SK-N-SH (cell line): ENCODE results near the gene PRKACB. TPM values are rescaled to one million over a fixed set of nuclear protein-coding genes. Genes with fewer than 3 reads are reported as not detected.

Experiments
- CTCF ChIA-PET: fragments of 300-600, 350-600 bp; formaldehyde crosslinking; extraction: SDS; loops from one replicate; lab custom pipeline; 2021; lab: Yijun Ruan, JAX
- POLR2A ChIA-PET: fragments of 350-600 bp; sonication (Branson Sonifier 250); formaldehyde crosslinking; extraction: SDS; loops from one replicate; lab custom pipeline; 2020; ENCODE audit warnings: antibody characterized with exemption, inconsistent platforms; lab: Yijun Ruan, JAX
- DNase-seq: peaks from one replicate; pipeline ENCODE4 v3.0.0; 2012
- H2AFZ ChIP-seq: fragments of 200-600 bp; sonication (generic); 2 replicates; pipeline ENCODE4 v1.8.1; 2016; ENCODE audit warnings: antibody characterized with exemption, mild to moderate bottlenecking, low read depth
- H3F3A ChIP-seq: fragments of 200-600 bp; sonication (generic); replicated peaks from 2 replicates; pipeline ENCODE3; 2016; ENCODE audit warnings: antibody characterized with exemption, mild to moderate bottlenecking; ENCODE audit not compliant: insufficient read depth
- H3K27ac ChIP-seq, 2 experiments: fragments of 200-500 bp in 1 of 2; fragments of 200-600 bp in 1 of 2; sonication (Bioruptor generic) in 1 of 2; sonication (generic), shearing (Covaris generic) in 1 of 2; 2 replicates each; pipeline versions ENCODE4 v1.5.1 to v1.6.1; 2014 to 2016; ENCODE audit warnings: low read depth in 2 of 2, inconsistent platforms in 1 of 2, low read length in 1 of 2, mild to moderate bottlenecking in 1 of 2, mixed read lengths in 1 of 2
- H3K27me3 ChIP-seq: fragments of 200-600 bp; sonication (generic), shearing (Covaris generic); 2 replicates; pipeline ENCODE4 v1.6.1; 2016; ENCODE audit warnings: mixed run types; ENCODE audit not compliant: insufficient read depth
- H3K36me3 ChIP-seq, 2 experiments: fragments of 200-500 bp in 1 of 2; fragments of 200-600 bp in 1 of 2; sonication (Bioruptor generic) in 1 of 2; sonication (generic) in 1 of 2; replicated peaks in 1 of 2; 2 replicates each; pipeline versions ENCODE3 to v1.5.1; 2014 to 2016; ENCODE audit warnings: low read length in 1 of 2, mild to moderate bottlenecking in 1 of 2; ENCODE audit not compliant: insufficient read depth in 2 of 2, control insufficient read depth in 1 of 2
- H3K4me1 ChIP-seq, 2 experiments: fragments of 200-500 bp in 1 of 2; fragments of 200-600 bp in 1 of 2; sonication (Bioruptor generic) in 1 of 2; sonication (generic), shearing (Covaris generic) in 1 of 2; 2 replicates each; pipeline versions ENCODE4 v1.5.1 to v1.6.1; 2014 to 2016; ENCODE audit warnings: low read depth in 1 of 2, low read length in 1 of 2, mixed run types in 1 of 2; ENCODE audit not compliant: insufficient read depth in 2 of 2, control insufficient read depth in 1 of 2
- H3K4me2 ChIP-seq: fragments of 200-600 bp; sonication (generic), shearing (Covaris generic); 2 replicates; pipeline ENCODE4 v1.6.1; 2017; ENCODE audit warnings: mixed run types
- H3K4me3 ChIP-seq, 2 experiments: fragments of 200-500 bp in 1 of 2; fragments of 200-600 bp in 1 of 2; sonication (Bioruptor generic) in 1 of 2; sonication (generic), shearing (Covaris generic) in 1 of 2; 2 replicates each; pipeline versions ENCODE4 v1.5.1 to v1.8.1; 2014 to 2016; ENCODE audit warnings: low read depth in 2 of 2, inconsistent platforms in 1 of 2, low read length in 1 of 2, mild to moderate bottlenecking in 1 of 2, mixed read lengths in 1 of 2, moderate library complexity in 1 of 2
- H3K79me2 ChIP-seq: fragments of 200-600 bp; sonication (generic); 2 replicates; pipeline ENCODE4 v1.8.1; 2017; ENCODE audit warnings: mild to moderate bottlenecking; ENCODE audit not compliant: insufficient read depth
- H3K9ac ChIP-seq: fragments of 200-600 bp; sonication (generic); 2 replicates; pipeline ENCODE4 v1.6.1; 2017; ENCODE audit warnings: mixed run types
- H3K9me2 ChIP-seq: fragments of 200-600 bp; sonication (generic); 2 replicates; pipeline ENCODE4 v1.6.1; 2017; ENCODE audit warnings: mixed run types
- H3K9me3 ChIP-seq: fragments of 200-600 bp; sonication (generic); 2 replicates; pipeline ENCODE4 v1.6.1; 2017; ENCODE audit warnings: mixed run types, mild to moderate bottlenecking, moderate library complexity
- H4K20me1 ChIP-seq: fragments of 200-600 bp; sonication (generic); 2 replicates; pipeline ENCODE4 v1.6.1; 2017; ENCODE audit warnings: mild to moderate bottlenecking, mixed run types; ENCODE audit not compliant: insufficient read depth
- CHD2 ChIP-seq: fragments of 150-350 bp; IDR thresholded peaks from 2 replicates; pipeline ENCODE4 v1.6.1; 2018; ENCODE audit warnings: low read length; ENCODE audit not compliant: partially characterized antibody
- EZH2phosphoT487 ChIP-seq: fragments of 200-600 bp; sonication (generic); IDR thresholded peaks from 2 replicates; pipeline ENCODE4 v1.6.1; 2017; ENCODE audit warnings: low read depth, mixed run types, mild to moderate bottlenecking, antibody characterized with exemption, moderate library complexity, borderline replicate concordance
- FOSL2 ChIP-seq: IDR thresholded peaks from 2 replicates; pipeline ENCODE4 v1.4.0; 2012; ENCODE audit warnings: low read depth, mild to moderate bottlenecking, moderate library complexity, borderline replicate concordance
- FOXJ3 ChIP-seq: sonication (generic); formaldehyde crosslinking; IDR thresholded peaks from 2 replicates; pipeline ENCODE4 v1.5.1; 2020; ENCODE audit warnings: mild to moderate bottlenecking, missing genetic modification reagents
- GABPA ChIP-seq: IDR thresholded peaks from 2 replicates; pipeline ENCODE4 v1.4.0; 2012; ENCODE audit warnings: low read depth, mild to moderate bottlenecking
- MXI1 ChIP-seq: IDR thresholded peaks from 2 replicates; pipeline ENCODE4 v1.6.1; 2012; ENCODE audit warnings: mild to moderate bottlenecking, low read depth, low read length, improper control_type of control experiment
- POLR2AphosphoS5 ChIP-seq: IDR thresholded peaks from 2 replicates; pipeline ENCODE4 v1.6.1; 2012; ENCODE audit warnings: low read depth, low read length
- RAD21 ChIP-seq: IDR thresholded peaks from 2 replicates; pipeline ENCODE4 v1.6.1; 2012; ENCODE audit warnings: mild to moderate bottlenecking, low read length
- RXRA ChIP-seq: IDR thresholded peaks from 2 replicates; pipeline ENCODE4 v1.4.0; 2012; ENCODE audit warnings: low read depth, mild to moderate bottlenecking, borderline replicate concordance
- SIN3A ChIP-seq: IDR thresholded peaks from 2 replicates; pipeline ENCODE4 v1.6.1; 2012; ENCODE audit warnings: low read depth, mild to moderate bottlenecking, low read length, moderate library complexity, borderline replicate concordance
- SMC3 ChIP-seq: IDR thresholded peaks from 2 replicates; pipeline ENCODE4 v1.6.1; 2012; ENCODE audit warnings: low read depth, low read length, improper control_type of control experiment
- TAF1 ChIP-seq: IDR thresholded peaks from 2 replicates; pipeline ENCODE4 v1.6.1; 2012; ENCODE audit warnings: low read depth, mild to moderate bottlenecking, low read length, moderate library complexity, borderline replicate concordance
- TCF12 ChIP-seq: IDR thresholded peaks from 2 replicates; pipeline ENCODE4 v1.4.0; 2012
- TEAD4 ChIP-seq: IDR thresholded peaks from 2 replicates; pipeline ENCODE4 v1.4.0; 2012; ENCODE audit warnings: mild to moderate bottlenecking, borderline replicate concordance; ENCODE audit not compliant: insufficient read depth
- YY1 ChIP-seq: IDR thresholded peaks from 2 replicates; pipeline ENCODE4 v1.4.0; 2012; ENCODE audit warnings: low read depth, mild to moderate bottlenecking
- polyA plus RNA-seq, 3 experiments: library from polyadenylated mRNA; depleted of rRNA; stranded (reverse); fragments of >200 nt; gene quantifications; 2 replicates each; pipeline ENCODE4 v1.2.3, GENCODE V29; 2012
- TF ChIP-seq, protein P1 (sequence below): IDR thresholded peaks from 2 replicates; pipeline ENCODE4 v1.4.0; 2012; ENCODE audit warnings: low read depth, borderline replicate concordance
- TF ChIP-seq, protein P2 (sequence below): IDR thresholded peaks from 2 replicates; pipeline ENCODE4 v1.4.0; 2012; ENCODE audit warnings: low read depth, borderline replicate concordance
- TF ChIP-seq, protein P3 (sequence below): fragments of 200-600 bp; sonication (generic); IDR thresholded peaks from 2 replicates; pipeline ENCODE4 v1.6.1; 2017; ENCODE audit warnings: antibody characterized with exemption, mild to moderate bottlenecking, moderate library complexity
- TF ChIP-seq, protein P4 (sequence below): fragments of 150-350 bp; IDR thresholded peaks from 2 replicates; pipeline ENCODE4 v1.6.1; 2016; ENCODE audit warnings: mild to moderate bottlenecking, low read depth, low read length

PRKACB gene
- polyA plus RNA-seq, 1 of the 3 experiments (the other 2 are of a cell fraction): 7.5 TPM

DNA sequence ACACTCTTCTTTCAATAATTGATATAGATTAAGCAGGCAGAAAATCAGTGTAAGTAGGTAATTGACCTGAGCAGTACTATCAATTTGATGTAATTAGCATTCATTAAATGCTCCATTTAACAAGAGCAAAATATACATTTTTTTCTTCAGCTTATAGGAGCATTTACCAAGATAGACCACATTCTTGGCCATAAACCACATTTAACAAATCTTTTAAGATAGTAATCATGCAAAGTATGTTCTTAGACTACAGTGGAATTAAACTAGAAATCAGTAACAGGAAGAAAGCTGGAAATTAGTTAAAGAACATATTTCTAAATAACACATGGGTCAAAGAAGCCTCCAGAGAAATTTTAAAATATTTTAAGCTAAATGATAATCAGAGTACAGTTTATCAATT is 8.7 kb upstream of the PRKACB start:
- Histone ChIP-seq H3K9me3 (no peaks in the 10 kb centered on the region), H3K79me2 (no peaks in the 10 kb centered on the region), H3F3A (no peaks in the 10 kb centered on the region), H4K20me1 (no peaks in the 10 kb centered on the region), H3K9me2 (no peaks in the 10 kb centered on the region), H3K4me1 (no peaks in the 10 kb centered on the region), H3K36me3 (peaks cover 2 to 6% of the 10 kb centered on the region in 2 experiments), H3K9ac (no peak overlapping the region), H3K4me3 (no peak overlapping the region), H2AFZ (no peak overlapping the region), H3K27ac (no peak overlapping the region), H3K4me2 (no peak overlapping the region)
- CTCF ChIA-PET: interaction anchor here (0.8 kb wide), 1 partner anchor 800 kb away, joined by 3 read pairs; no protein-coding TSS in a partner anchor
- no peak for DNase-seq
- POLR2A ChIA-PET: no interaction called here
- TF ChIP-seq TCF12 (no peak), RAD21 (no peak), RXRA (no peak), TEAD4 (no peak), POLR2AphosphoS5 (no peak), FOXJ3 (CRISPR knock-in tag) (no peak), CHD2 (no peak), SMC3 (no peak), TAF1 (no peak), YY1 (no peak), SIN3A (no peak), FOSL2 (no peak), MXI1 (no peak), EZH2phosphoT487 (no peak), GABPA (no peak)
- TF ChIP-seq, protein P1, sequence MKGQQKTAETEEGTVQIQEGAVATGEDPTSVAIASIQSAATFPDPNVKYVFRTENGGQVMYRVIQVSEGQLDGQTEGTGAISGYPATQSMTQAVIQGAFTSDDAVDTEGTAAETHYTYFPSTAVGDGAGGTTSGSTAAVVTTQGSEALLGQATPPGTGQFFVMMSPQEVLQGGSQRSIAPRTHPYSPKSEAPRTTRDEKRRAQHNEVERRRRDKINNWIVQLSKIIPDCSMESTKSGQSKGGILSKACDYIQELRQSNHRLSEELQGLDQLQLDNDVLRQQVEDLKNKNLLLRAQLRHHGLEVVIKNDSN: no peak
- TF ChIP-seq, protein P2, sequence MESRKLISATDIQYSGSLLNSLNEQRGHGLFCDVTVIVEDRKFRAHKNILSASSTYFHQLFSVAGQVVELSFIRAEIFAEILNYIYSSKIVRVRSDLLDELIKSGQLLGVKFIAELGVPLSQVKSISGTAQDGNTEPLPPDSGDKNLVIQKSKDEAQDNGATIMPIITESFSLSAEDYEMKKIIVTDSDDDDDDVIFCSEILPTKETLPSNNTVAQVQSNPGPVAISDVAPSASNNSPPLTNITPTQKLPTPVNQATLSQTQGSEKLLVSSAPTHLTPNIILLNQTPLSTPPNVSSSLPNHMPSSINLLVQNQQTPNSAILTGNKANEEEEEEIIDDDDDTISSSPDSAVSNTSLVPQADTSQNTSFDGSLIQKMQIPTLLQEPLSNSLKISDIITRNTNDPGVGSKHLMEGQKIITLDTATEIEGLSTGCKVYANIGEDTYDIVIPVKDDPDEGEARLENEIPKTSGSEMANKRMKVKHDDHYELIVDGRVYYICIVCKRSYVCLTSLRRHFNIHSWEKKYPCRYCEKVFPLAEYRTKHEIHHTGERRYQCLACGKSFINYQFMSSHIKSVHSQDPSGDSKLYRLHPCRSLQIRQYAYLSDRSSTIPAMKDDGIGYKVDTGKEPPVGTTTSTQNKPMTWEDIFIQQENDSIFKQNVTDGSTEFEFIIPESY: no peak
- TF ChIP-seq, protein P3, sequence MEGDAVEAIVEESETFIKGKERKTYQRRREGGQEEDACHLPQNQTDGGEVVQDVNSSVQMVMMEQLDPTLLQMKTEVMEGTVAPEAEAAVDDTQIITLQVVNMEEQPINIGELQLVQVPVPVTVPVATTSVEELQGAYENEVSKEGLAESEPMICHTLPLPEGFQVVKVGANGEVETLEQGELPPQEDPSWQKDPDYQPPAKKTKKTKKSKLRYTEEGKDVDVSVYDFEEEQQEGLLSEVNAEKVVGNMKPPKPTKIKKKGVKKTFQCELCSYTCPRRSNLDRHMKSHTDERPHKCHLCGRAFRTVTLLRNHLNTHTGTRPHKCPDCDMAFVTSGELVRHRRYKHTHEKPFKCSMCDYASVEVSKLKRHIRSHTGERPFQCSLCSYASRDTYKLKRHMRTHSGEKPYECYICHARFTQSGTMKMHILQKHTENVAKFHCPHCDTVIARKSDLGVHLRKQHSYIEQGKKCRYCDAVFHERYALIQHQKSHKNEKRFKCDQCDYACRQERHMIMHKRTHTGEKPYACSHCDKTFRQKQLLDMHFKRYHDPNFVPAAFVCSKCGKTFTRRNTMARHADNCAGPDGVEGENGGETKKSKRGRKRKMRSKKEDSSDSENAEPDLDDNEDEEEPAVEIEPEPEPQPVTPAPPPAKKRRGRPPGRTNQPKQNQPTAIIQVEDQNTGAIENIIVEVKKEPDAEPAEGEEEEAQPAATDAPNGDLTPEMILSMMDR: no peak
- TF ChIP-seq, protein P4, sequence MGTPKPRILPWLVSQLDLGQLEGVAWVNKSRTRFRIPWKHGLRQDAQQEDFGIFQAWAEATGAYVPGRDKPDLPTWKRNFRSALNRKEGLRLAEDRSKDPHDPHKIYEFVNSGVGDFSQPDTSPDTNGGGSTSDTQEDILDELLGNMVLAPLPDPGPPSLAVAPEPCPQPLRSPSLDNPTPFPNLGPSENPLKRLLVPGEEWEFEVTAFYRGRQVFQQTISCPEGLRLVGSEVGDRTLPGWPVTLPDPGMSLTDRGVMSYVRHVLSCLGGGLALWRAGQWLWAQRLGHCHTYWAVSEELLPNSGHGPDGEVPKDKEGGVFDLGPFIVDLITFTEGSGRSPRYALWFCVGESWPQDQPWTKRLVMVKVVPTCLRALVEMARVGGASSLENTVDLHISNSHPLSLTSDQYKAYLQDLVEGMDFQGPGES: no peak
- TF ChIP-seq, all 33 proteins: peak for 0
- H3K27me3 ChIP-seq: no peaks in the 10 kb centered on the region
